Inflammatory macrophage treated with lipopolysaccharide for 1 hour (primary cell): ENCODE results near the gene TM2D3.
A peak's percentile ranks its signal among the peaks of the same experiment; 100 is the strongest.

Experiments used
- DNase-seq, 2 donors: peaks; one replicate each; pipeline ENCODE4 v3.0.0-alpha.2; 2020 to 2022

The TM2D3 gene

DNA sequence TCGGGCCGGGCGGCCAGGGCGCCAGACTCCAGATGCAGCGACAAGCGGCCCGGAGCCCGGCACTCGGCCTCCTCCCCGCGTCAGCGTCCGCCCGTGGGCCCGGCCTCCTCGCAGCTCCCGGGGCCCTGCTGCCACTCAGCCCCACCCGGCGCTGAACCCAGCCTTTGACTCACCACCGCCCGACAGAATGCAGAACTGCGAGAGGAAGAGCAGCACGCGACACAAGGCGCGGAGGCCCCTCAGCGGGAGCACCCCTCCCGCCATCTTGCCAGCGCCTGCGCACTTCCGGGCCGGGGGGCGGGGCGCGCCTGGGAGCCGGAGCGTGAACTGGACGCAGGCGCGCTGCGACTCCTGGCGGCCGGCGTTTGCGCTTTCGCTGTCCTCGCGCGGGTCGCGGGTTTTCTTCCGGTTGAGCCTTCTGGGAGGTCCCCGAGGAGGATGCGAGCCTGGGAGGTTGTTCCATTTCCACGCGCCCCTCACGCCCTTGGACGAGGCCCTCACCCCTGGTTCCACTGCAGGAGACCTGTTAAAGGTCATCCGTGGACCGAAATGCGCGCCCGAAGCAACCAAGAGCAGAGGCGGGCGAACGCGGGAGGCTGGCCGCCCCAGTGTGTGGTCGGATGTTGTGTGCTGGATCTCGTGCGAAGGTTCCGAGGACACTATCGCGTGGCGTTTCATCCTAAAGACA, at the start of gene TM2D3:
Gene TM2D3 (minus strand): TSS at position 284 of the 688 bp plus-strand sequence. CDS start 20 bp downstream, at position 264.
- DNase-seq = peak; percentile 93 to 97

- peak in 1 of 2 donors; percentile 6 for DNase-seq
Measured at GRCh38 chr15:101698314-101698713, 46.1 kb upstream of the TM2D3 start.

DNA sequence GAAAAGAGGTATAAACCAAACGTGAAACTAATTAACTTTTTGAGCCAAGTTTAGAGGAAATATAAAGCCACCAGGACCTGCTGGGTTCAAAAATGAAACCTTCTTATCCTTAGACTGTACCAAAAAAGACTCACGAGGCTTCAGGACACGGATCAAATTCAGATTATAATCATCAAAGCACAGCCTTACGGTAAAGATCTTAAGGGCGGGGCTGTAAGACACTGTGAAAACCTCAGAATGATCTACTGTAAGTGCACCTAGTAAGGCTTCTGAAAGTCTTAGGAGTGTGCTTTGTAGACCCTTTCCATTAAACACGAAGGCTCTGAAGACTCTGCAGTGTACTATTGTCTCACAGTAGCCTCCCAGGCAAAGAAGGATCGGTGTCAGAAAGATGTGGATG, 45.3 kb upstream of the TM2D3 start:
- DNase-seq = no peak

- DNase-seq = no peak
Measured at GRCh38 chr15:101696829-101697228, 44.6 kb upstream of the TM2D3 start.

GRCh38 chr15:101694261-101694660, 42.1 kb upstream of the TM2D3 start:
- no peak for DNase-seq

DNA sequence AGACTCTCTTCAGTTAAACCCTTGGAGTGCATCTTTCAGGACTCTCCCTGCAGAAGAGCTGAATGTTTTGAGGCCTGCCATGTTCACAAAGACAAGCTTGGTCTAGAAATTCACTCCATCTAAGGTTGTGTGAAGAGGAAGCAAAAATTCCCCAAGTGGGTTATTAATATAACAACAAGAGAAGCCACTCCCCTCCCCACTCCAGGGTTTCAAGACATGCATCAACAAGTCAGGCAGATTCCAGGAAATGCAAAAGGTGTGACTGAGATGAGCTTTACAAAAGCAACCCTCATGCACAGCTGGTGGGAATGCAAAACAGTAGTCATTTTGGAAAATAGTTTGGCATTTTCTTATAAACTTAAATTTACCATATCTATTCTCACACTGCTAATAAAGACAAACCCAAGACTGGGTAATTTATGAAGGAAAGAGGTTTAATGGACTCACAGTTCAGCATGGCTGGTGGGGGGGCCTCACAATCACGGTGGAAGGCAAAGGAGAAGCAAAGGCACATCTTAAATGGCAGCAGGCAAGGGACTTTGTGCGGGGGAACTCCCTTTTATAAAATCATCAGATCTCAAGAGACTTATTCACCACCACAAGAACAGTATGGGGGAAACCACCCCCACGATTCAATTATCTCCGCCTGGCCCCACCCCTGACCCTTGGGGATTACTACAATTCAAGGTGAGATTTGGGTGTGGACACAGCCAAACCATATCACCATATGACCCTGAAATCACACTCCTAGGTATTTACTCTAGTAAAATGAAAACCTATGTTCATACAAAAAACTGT, 40.8 kb upstream of the TM2D3 start:
- DNase-seq = no peak

GRCh38 chr15:101689901-101690300, 37.7 kb upstream of the TM2D3 start:
- DNase-seq = no peak

- DNase-seq = no peak
Measured at GRCh38 chr15:101686718-101687117, 34.5 kb upstream of the TM2D3 start.

GRCh38 chr15:101684877-101685276, 32.7 kb upstream of the TM2D3 start:
- DNase-seq = no peak

- no peak for DNase-seq
Measured at GRCh38 chr15:101684384-101684783, 32.2 kb upstream of the TM2D3 start.

GRCh38 chr15:101679806-101680205, 27.6 kb upstream of the TM2D3 start:
- no peak for DNase-seq

- DNase-seq = no peak
Measured at GRCh38 chr15:101676921-101677329, 24.7 kb upstream of the TM2D3 start.

DNA sequence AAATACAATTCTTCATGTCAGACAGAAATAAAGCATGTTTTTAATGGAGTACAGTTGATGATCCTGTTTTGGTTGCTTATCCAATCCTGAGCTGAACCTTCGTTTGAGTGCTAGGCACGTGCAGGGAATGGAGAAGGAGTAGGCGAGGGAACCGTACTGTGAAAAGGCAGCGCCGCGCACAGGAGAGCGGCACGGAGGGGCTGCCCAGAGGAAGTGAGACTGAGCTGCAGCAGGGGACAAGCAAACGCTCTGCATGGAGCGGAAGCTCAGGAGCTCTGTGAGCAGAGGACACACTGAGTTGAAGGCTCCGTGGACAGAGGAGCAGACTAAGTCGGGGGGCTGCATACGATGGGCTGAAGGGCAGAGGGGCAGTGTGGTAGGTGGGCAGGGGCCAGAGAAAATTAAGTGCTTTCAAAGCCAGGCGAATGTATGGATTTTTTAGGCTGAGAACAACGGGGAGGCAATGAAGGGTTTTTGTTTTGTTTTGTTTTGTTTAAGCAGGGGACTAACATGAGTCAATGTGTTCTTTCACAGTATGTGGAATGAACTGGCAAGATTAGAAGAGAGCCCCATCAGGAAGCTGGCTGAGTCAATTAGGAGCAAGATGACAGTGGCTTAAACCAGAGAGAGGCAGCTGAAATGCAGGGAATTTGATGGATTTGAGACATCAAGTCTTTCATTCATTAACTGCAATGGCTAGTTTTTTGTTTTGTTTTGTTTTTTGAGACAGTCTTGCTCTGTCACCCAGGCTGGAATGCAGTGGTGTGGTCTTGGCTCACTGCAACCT, 23.8 kb upstream of the TM2D3 start:
- DNase-seq = no peak

- DNase-seq = no peak
Measured at GRCh38 chr15:101675015-101675414, 22.8 kb upstream of the TM2D3 start.

GRCh38 chr15:101672298-101672697, 20.1 kb upstream of the TM2D3 start:
- no peak for DNase-seq

- DNase-seq = no peak
Measured at GRCh38 chr15:101669744-101670143, 17.6 kb upstream of the TM2D3 start.

GRCh38 chr15:101667881-101668280, 15.7 kb upstream of the TM2D3 start:
- no peak for DNase-seq

GRCh38 chr15:101664303-101664913, 12.2 kb upstream of the TM2D3 start:
- DNase-seq = no peak

DNA sequence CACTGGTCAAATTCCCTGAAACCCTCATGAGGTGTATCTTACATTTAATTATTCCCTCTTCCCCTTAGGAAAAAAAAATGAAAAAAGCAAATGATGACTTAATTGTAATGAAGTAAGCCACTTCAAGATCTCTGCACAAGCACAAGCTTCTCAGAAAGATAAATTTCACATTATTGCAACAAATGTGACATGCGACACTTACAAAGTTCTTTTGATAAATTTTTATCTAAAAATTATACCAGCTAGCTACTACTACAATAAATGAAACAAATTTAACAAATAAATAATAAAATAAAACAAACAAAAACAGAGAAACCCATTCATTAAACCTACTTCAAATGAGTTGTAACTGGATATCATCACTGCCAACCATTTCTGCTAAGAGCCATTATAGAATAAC, 10.0 kb upstream of the TM2D3 start:
- DNase-seq = no peak

DNA sequence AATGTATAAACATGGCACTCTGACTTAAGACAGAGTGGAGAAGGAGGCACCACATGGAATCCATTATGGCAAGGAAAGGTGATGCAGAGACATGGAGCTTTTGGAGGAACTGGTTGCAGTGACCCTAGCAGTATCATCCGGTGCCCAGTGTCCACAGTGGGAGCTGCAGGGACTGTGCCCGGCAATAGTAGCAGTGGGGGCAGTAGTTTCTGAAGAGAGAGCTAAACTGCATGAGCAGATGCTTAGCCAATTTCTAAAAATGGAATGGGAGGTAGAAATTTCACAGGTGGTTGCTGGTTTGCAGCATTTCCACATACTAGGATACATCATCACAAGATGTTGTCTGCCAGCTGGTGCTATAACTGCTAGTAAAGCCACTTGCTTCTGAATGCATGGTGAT, 7.8 kb upstream of the TM2D3 start:
- DNase-seq = no peak

GRCh38 chr15:101657968-101658784, 6.0 kb upstream of the TM2D3 start:
- DNase-seq = no peak

GRCh38 chr15:101657171-101657570, 5.0 kb upstream of the TM2D3 start:
- no peak for DNase-seq
